ENCODE data around the gene EMP2. TPM values are rescaled to one million over a fixed set of nuclear protein-coding genes. Genes with fewer than 3 reads are reported as not detected.
"Not testable (repeated sequence)": the region's sequence is repeated elsewhere in the genome, so short reads cannot be mapped to it uniquely, and the experiment has no call there.

EMP2 gene
- total and polyA plus RNA-seq, 7 experiments from 2014 or later, result not detected

- POLR2A ChIA-PET, result no interaction called here
- Histone ChIP-seq H3K4me3 (ENCODE audit: low read length) (no peak overlapping the region), H3K27me3 (ENCODE audit: control insufficient read depth in 2 of 2, insufficient read depth in 2 of 2, low read length in 2 of 2) (no peaks in the 10 kb centered on the region), H3K9me3 (ENCODE audit: control insufficient read depth in 2 of 3, low read length in 3 of 3) (peaks cover 0 to 5% (median 0%) of the 10 kb centered on the region in 3 experiments), H3K36me3 (ENCODE audit: control insufficient read depth in 2 of 3, insufficient read depth in 3 of 3, low read length in 3 of 3) (no peaks in the 10 kb centered on the region), H3K27ac (ENCODE audit: low read depth, low read length) (no peak overlapping the region), H3K4me1 (ENCODE audit: control insufficient read depth in 2 of 2, insufficient read depth in 2 of 2, low read length in 2 of 2) (no peaks in the 10 kb centered on the region)
- Mint-ChIP-seq H3K4me1 (peaks cover 0 to 3% (median 0%) of the 10 kb centered on the region in 7 donors), H3K27me3 (peaks cover 5 to 18% (median 10%) of the 10 kb centered on the region in 5 donors), H3K9me3 (peaks cover 0 to 25% (median 5%) of the 10 kb centered on the region in 11 donors), H3K4me3 (no peak overlapping the region), H3K36me3 (peaks cover 0 to 11% (median 0%) of the 10 kb centered on the region in 5 donors), H3K27ac (no peak overlapping the region)
- intact Hi-C loops (cut with micrococcal nuclease), result no loop called here
- ATAC-seq, result no peak
- no peak for DNase-seq
- CTCF ChIA-PET, result no interaction called here
Measured at GRCh38 chr16:10566613-10567012, 13.8 kb downstream of the EMP2 start.

- peaks cover 0 to 39% (median 5%) of the 10 kb centered on the region in 11 donors for H3K9me3 Mint-ChIP-seq
- peaks cover 6 to 29% (median 18%) of the 10 kb centered on the region in 5 donors for H3K27me3 Mint-ChIP-seq
- peaks cover 0 to 3% (median 0%) of the 10 kb centered on the region in 7 donors for H3K4me1 Mint-ChIP-seq
- intact Hi-C loops (cut with micrococcal nuclease), result no loop called here
- Histone ChIP-seq H3K4me1 (ENCODE audit: control insufficient read depth in 2 of 2, insufficient read depth in 2 of 2, low read length in 2 of 2) (no peaks in the 10 kb centered on the region), H3K36me3 (ENCODE audit: control insufficient read depth in 2 of 3, insufficient read depth in 3 of 3, low read length in 3 of 3) (no peaks in the 10 kb centered on the region), H3K27ac (ENCODE audit: low read depth, low read length) (no peak overlapping the region), H3K4me3 (ENCODE audit: low read length) (no peak overlapping the region), H3K27me3 (ENCODE audit: control insufficient read depth in 2 of 2, insufficient read depth in 2 of 2, low read length in 2 of 2) (no peaks in the 10 kb centered on the region), H3K9me3 (ENCODE audit: control insufficient read depth in 2 of 3, low read length in 3 of 3) (peaks cover 0 to 5% (median 0%) of the 10 kb centered on the region in 3 experiments)
- no peak overlapping the region for H3K4me3 Mint-ChIP-seq
- ATAC-seq, result no peak
- CTCF ChIA-PET, result no interaction called here
- no peak overlapping the region for H3K27ac Mint-ChIP-seq
- H3K36me3 Mint-ChIP-seq, result peaks cover 0 to 11% (median 4%) of the 10 kb centered on the region in 5 donors
- no peak for DNase-seq
- POLR2A ChIA-PET, result no interaction called here
Measured at GRCh38 chr16:10565167-10565566, 15.2 kb downstream of the EMP2 start.

- Histone ChIP-seq H3K27ac (ENCODE audit: low read depth, low read length) (no peak overlapping the region), H3K36me3 (ENCODE audit: control insufficient read depth in 2 of 3, insufficient read depth in 3 of 3, low read length in 3 of 3) (no peaks in the 10 kb centered on the region), H3K27me3 (ENCODE audit: control insufficient read depth in 2 of 2, insufficient read depth in 2 of 2, low read length in 2 of 2) (no peaks in the 10 kb centered on the region), H3K9me3 (ENCODE audit: control insufficient read depth in 2 of 3, low read length in 3 of 3) (peaks cover 0 to 5% (median 0%) of the 10 kb centered on the region in 3 experiments), H3K4me1 (ENCODE audit: control insufficient read depth in 2 of 2, insufficient read depth in 2 of 2, low read length in 2 of 2) (no peaks in the 10 kb centered on the region), H3K4me3 (ENCODE audit: low read length) (no peak overlapping the region)
- CTCF ChIA-PET, result no interaction called here
- ATAC-seq (no peak), DNase-seq (no peak)
- peaks cover 0 to 3% (median 0%) of the 10 kb centered on the region in 7 donors for H3K4me1 Mint-ChIP-seq
- H3K9me3 Mint-ChIP-seq, result peaks cover 0 to 39% (median 5%) of the 10 kb centered on the region in 11 donors
- H3K27ac Mint-ChIP-seq, result no peak overlapping the region
- H3K27me3 Mint-ChIP-seq, result peaks cover 6 to 32% (median 19%) of the 10 kb centered on the region in 5 donors
- H3K4me3 Mint-ChIP-seq, result no peak overlapping the region
- intact Hi-C loops (cut with micrococcal nuclease), result no loop called here
- POLR2A ChIA-PET, result no interaction called here
- H3K36me3 Mint-ChIP-seq, result peaks cover 0 to 11% (median 4%) of the 10 kb centered on the region in 5 donors
Measured at GRCh38 chr16:10564591-10564990, 15.8 kb downstream of the EMP2 start.

- no peak overlapping the region for H3K4me3 Mint-ChIP-seq
- no peak overlapping the region for H3K27ac ChIP-seq (ENCODE audit: low read depth, low read length)
- ChIA-PET POLR2A (no interaction called here), CTCF (no interaction called here)
- H3K9me3 ChIP-seq (ENCODE audit: control insufficient read depth in 2 of 3, low read length in 3 of 3), result peaks cover 0 to 5% (median 0%) of the 10 kb centered on the region in 3 experiments
- no peak overlapping the region for H3K4me3 ChIP-seq (ENCODE audit: low read length)
- H3K27me3 Mint-ChIP-seq, result peaks cover 6 to 32% (median 20%) of the 10 kb centered on the region in 5 donors
- H3K4me1 Mint-ChIP-seq, result peaks cover 0 to 3% (median 0%) of the 10 kb centered on the region in 7 donors
- intact Hi-C loops (cut with micrococcal nuclease), result no loop called here
- no peaks in the 10 kb centered on the region for H3K27me3 ChIP-seq (ENCODE audit: control insufficient read depth in 2 of 2, insufficient read depth in 2 of 2, low read length in 2 of 2)
- H3K9me3 Mint-ChIP-seq, result peaks cover 0 to 39% (median 5%) of the 10 kb centered on the region in 11 donors
- peaks cover 0 to 11% (median 4%) of the 10 kb centered on the region in 5 donors for H3K36me3 Mint-ChIP-seq
- no peaks in the 10 kb centered on the region for H3K4me1 ChIP-seq (ENCODE audit: control insufficient read depth in 2 of 2, insufficient read depth in 2 of 2, low read length in 2 of 2)
- H3K36me3 ChIP-seq (ENCODE audit: control insufficient read depth in 2 of 3, insufficient read depth in 3 of 3, low read length in 3 of 3), result no peaks in the 10 kb centered on the region
- no peak for ATAC-seq
- DNase-seq, result no peak
- no peak overlapping the region for H3K27ac Mint-ChIP-seq
Measured at GRCh38 chr16:10562361-10562899, 18.0 kb downstream of the EMP2 start.

GRCh38 chr16:10561425-10561824 lies 19.0 kb downstream of the EMP2 start:
- ATAC-seq (no peak), DNase-seq (no peak)
- H3K4me3 ChIP-seq (ENCODE audit: low read length), result no peak overlapping the region
- Mint-ChIP-seq H3K9me3 (peaks cover 0 to 43% (median 5%) of the 10 kb centered on the region in 11 donors), H3K27ac (no peak overlapping the region), H3K36me3 (peaks cover 0 to 11% (median 4%) of the 10 kb centered on the region in 5 donors), H3K4me1 (peaks cover 0 to 3% (median 0%) of the 10 kb centered on the region in 7 donors), H3K4me3 (no peak overlapping the region), H3K27me3 (peaks cover 6 to 32% (median 20%) of the 10 kb centered on the region in 5 donors)
- intact Hi-C loops (cut with micrococcal nuclease), result no loop called here
- no peak overlapping the region for H3K27ac ChIP-seq (ENCODE audit: low read depth, low read length)
- CTCF ChIA-PET, result no interaction called here
- POLR2A ChIA-PET, result no interaction called here
- H3K9me3 ChIP-seq (ENCODE audit: control insufficient read depth in 2 of 3, low read length in 3 of 3), result peaks cover 0 to 5% (median 0%) of the 10 kb centered on the region in 3 experiments
- no peaks in the 10 kb centered on the region for H3K36me3 ChIP-seq (ENCODE audit: control insufficient read depth in 2 of 3, insufficient read depth in 3 of 3, low read length in 3 of 3)
- H3K27me3 ChIP-seq (ENCODE audit: control insufficient read depth in 2 of 2, insufficient read depth in 2 of 2, low read length in 2 of 2), result no peaks in the 10 kb centered on the region
- no peaks in the 10 kb centered on the region for H3K4me1 ChIP-seq (ENCODE audit: control insufficient read depth in 2 of 2, insufficient read depth in 2 of 2, low read length in 2 of 2)

- H3K27ac ChIP-seq (ENCODE audit: low read depth, low read length), result no peak overlapping the region
- Mint-ChIP-seq H3K27ac (no peak overlapping the region), H3K9me3 (peaks cover 0 to 46% (median 6%) of the 10 kb centered on the region in 11 donors), H3K4me1 (peaks cover 0 to 3% (median 0%) of the 10 kb centered on the region in 7 donors), H3K36me3 (peaks cover 0 to 14% (median 4%) of the 10 kb centered on the region in 5 donors), H3K4me3 (no peak overlapping the region), H3K27me3 (peaks cover 6 to 32% (median 22%) of the 10 kb centered on the region in 5 donors)
- ChIA-PET CTCF (no interaction called here), POLR2A (no interaction called here)
- no peaks in the 10 kb centered on the region for H3K4me1 ChIP-seq (ENCODE audit: control insufficient read depth in 2 of 2, insufficient read depth in 2 of 2, low read length in 2 of 2)
- ATAC-seq (no peak), DNase-seq (no peak)
- intact Hi-C loops (cut with micrococcal nuclease), result no loop called here
- H3K9me3 ChIP-seq (ENCODE audit: control insufficient read depth in 2 of 3, low read length in 3 of 3), result peaks cover 0 to 5% (median 0%) of the 10 kb centered on the region in 3 experiments
- H3K36me3 ChIP-seq (ENCODE audit: control insufficient read depth in 2 of 3, insufficient read depth in 3 of 3, low read length in 3 of 3), result no peaks in the 10 kb centered on the region
- no peaks in the 10 kb centered on the region for H3K27me3 ChIP-seq (ENCODE audit: control insufficient read depth in 2 of 2, insufficient read depth in 2 of 2, low read length in 2 of 2)
- no peak overlapping the region for H3K4me3 ChIP-seq (ENCODE audit: low read length)
Measured at GRCh38 chr16:10561001-10561400, 19.4 kb downstream of the EMP2 start.

- DNase-seq; H3K36me3 ChIP-seq (ENCODE audit: control insufficient read depth in 2 of 3, insufficient read depth in 3 of 3, low read length in 3 of 3); ATAC-seq; H3K27ac ChIP-seq (ENCODE audit: low read depth, low read length); H3K4me3 ChIP-seq (ENCODE audit: low read length); H3K9me3 ChIP-seq (ENCODE audit: control insufficient read depth in 2 of 3, low read length in 3 of 3); H3K27me3 ChIP-seq (ENCODE audit: control insufficient read depth in 2 of 2, insufficient read depth in 2 of 2, low read length in 2 of 2); H3K4me3 Mint-ChIP-seq; CTCF ChIA-PET; H3K27ac Mint-ChIP-seq; intact Hi-C loops (cut with micrococcal nuclease); H3K4me1 Mint-ChIP-seq; H3K4me1 ChIP-seq (ENCODE audit: control insufficient read depth in 2 of 2, insufficient read depth in 2 of 2, low read length in 2 of 2): not testable (repeated sequence)
- Mint-ChIP-seq H3K9me3 (peaks cover 0 to 51% (median 6%) of the 10 kb centered on the region in 11 donors), H3K36me3 (peaks cover 0 to 17% (median 4%) of the 10 kb centered on the region in 5 donors), H3K27me3 (peaks cover 6 to 30% (median 22%) of the 10 kb centered on the region in 5 donors)
- POLR2A ChIA-PET, result interaction anchor here (0.6 kb wide), 1 partner anchor 274 kb away, joined by 3 read pairs; no protein-coding TSS in a partner anchor
Measured at GRCh38 chr16:10559792-10560191, 20.6 kb downstream of the EMP2 start.

Measured in naive thymus-derived CD4-positive, alpha-beta T cell (primary cell).